K562 (cell line): Measurements from ENCODE around the gene EFNA2. TPM values are rescaled to one million over a fixed set of nuclear protein-coding genes. Genes with fewer than 3 reads are reported as not detected.

Experiments used
- DMBX1 ChIP-seq: fragments of 250-450 bp; sonication (Bioruptor Pico); IDR thresholded peaks from 2 replicates; pipeline ENCODE4 v1.8.0; 2022; ENCODE audit warnings: inconsistent platforms, mild to moderate bottlenecking, moderate library complexity, borderline replicate concordance
- EGR1 ChIP-seq: fragments of 450-650 bp; conservative IDR thresholded peaks from 2 replicates; pipeline ENCODE4 v1.6.1; 2017; ENCODE audit warnings: mild to moderate bottlenecking
- ETS2 ChIP-seq: IDR thresholded peaks from 2 replicates; pipeline ENCODE4 v1.6.1; 2016; ENCODE audit warnings: borderline replicate concordance, missing genetic modification characterization, mild to moderate bottlenecking, moderate library complexity, missing compliant biosample characterization; ENCODE audit not compliant: poor library complexity, severe bottlenecking
- KDM5B ChIP-seq: fragments of 200-600 bp; sonication (generic); IDR thresholded peaks from 2 replicates; pipeline ENCODE4 v1.6.1; 2012; ENCODE audit warnings: low read depth, mild to moderate bottlenecking, moderate library complexity, low read length, control low read depth, inconsistent platforms; ENCODE audit not compliant: insufficient replicate concordance
- PHF8 ChIP-seq: fragments of 200-600 bp; sonication (generic); IDR thresholded peaks from 2 replicates; pipeline ENCODE4 v1.6.1; 2012; ENCODE audit warnings: mixed run types, mild to moderate bottlenecking, inconsistent platforms, low read length, moderate library complexity, borderline replicate concordance
- SIRT6 ChIP-seq: IDR thresholded peaks from one replicate; pipeline ENCODE4 v1.6.1; 2012; ENCODE audit warnings: low read depth, mild to moderate bottlenecking, control low read depth, inconsistent platforms, low read length, moderate library complexity
- ZFX ChIP-seq: sonication (generic); formaldehyde crosslinking; IDR thresholded peaks from 2 replicates; pipeline ENCODE4 v1.8.0; 2022; ENCODE audit warnings: mild to moderate bottlenecking, missing genetic modification reagents, moderate library complexity
- ZNF830 ChIP-seq: fragments of 250-450 bp; sonication (Bioruptor Pico); IDR thresholded peaks from 2 replicates; pipeline ENCODE4 v1.5.0; 2021; ENCODE audit warnings: mild to moderate bottlenecking
- polyA plus RNA-seq, 8 experiments: library from polyadenylated mRNA; depleted of rRNA in 4 of 8; stranded (reverse) in 5 of 8; unstranded in 3 of 8; fragments of >200 nt; fragmentation: Nextera tagmentation in 2 of 8; fragmentation: Illumina TruSeq in 1 of 8; extraction: Ambion mirVana in 2 of 8; extraction: Trizol in 1 of 8; gene quantifications; 2 replicates each; pipeline versions ENCODE4 v1.2.1 to v1.2.3, GENCODE V29; 2011 to 2014; ENCODE audit warnings: inconsistent platforms in 1 of 8, missing spikeins in 1 of 8
- total RNA-seq, 7 experiments: library from RNA; depleted of rRNA in 6 of 7; stranded (reverse); fragments of >200 nt in 6 of 7; fragmentation: Illumina TruSeq in 2 of 7; extraction: Trizol in 2 of 7; gene quantifications; 2 replicates each; pipeline versions ENCODE4 v1.2.1 to v1.2.3, GENCODE V29; 2011 to 2021; ENCODE audit warnings: low replicate concordance in 1 of 7
- TF ChIP-seq, protein P1 (sequence below): sonication (generic); formaldehyde crosslinking; IDR thresholded peaks from 2 replicates; pipeline ENCODE4 v1.8.1; 2022; ENCODE audit warnings: missing genetic modification reagents

Gene EFNA2
- total and polyA plus RNA-seq, 9 of the 15 experiments (the other 6 are each of a cell fraction or from before 2014, with no cell fraction given), result 0.11 to 0.44 (median 0.15) TPM; not detected in 6

GRCh38 chr19:1261798-1262622 lies 23.7 kb upstream of the EFNA2 start (continued):
- peak; percentile 42; the same call in 1 of the 2 replicates for TF ChIP-seq EGR1
- peak; percentile 57 for TF ChIP-seq ZFX (CRISPR knock-in tag)
- TF ChIP-seq ZNF830 (CRISPR knock-in tag), result no peak
- TF ChIP-seq ETS2 (tag), result no peak
- TF ChIP-seq KDM5B, result peak; percentile 23
- peak; percentile 1; the same call in 1 of the 2 replicates for TF ChIP-seq PHF8
- no peak for TF ChIP-seq DMBX1
- TF ChIP-seq SIRT6, result no peak
- TF ChIP-seq, protein P1, sequence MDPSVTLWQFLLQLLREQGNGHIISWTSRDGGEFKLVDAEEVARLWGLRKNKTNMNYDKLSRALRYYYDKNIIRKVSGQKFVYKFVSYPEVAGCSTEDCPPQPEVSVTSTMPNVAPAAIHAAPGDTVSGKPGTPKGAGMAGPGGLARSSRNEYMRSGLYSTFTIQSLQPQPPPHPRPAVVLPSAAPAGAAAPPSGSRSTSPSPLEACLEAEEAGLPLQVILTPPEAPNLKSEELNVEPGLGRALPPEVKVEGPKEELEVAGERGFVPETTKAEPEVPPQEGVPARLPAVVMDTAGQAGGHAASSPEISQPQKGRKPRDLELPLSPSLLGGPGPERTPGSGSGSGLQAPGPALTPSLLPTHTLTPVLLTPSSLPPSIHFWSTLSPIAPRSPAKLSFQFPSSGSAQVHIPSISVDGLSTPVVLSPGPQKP (CRISPR knock-in tag), result no peak
